Body of pancreas (tissue), 4 donors: Measurements from ENCODE around the gene ASS1.

Source experiments
- CTCF ChIP-seq, 7 experiments: fragments of 450-650 bp in 4 of 7; fragments of 200-600 bp in 3 of 7; sonication (generic) in 3 of 7; IDR thresholded peaks; one replicate each; pipeline ENCODE4 v1.5.1; 2016 to 2019; ENCODE audit warnings: antibody characterized with exemption in 7 of 7
- POLR2A ChIP-seq, 3 donors: fragments of 450-650 bp; IDR thresholded peaks; one replicate each; pipeline ENCODE4 v1.6.1; 2016; ENCODE audit warnings: antibody characterized with exemption in 3 of 3, mild to moderate bottlenecking in 2 of 3

- TF ChIP-seq CTCF (IDR thresholded peaks at IDR 0.05) (no peak), POLR2A (IDR thresholded peaks at IDR 0.05) (no peak)
These were observed 39.0 kb upstream of the ASS1 start for GRCh38 chr9:130405657-130406257.
